ENCODE measurements around the gene ULK3. TPM values are rescaled to one million over a fixed set of nuclear protein-coding genes. Genes with fewer than 3 reads are reported as not detected.

Gene ULK3
- total RNA-seq, 1 experiment from 2014 or later = 47.6 TPM

- no peak for DNase-seq (ENCODE audit: low read depth, low spot score)
- in situ Hi-C loops (cut with HindIII; ENCODE audit: low pct_unique_long_range_greater_than_20kb, low sequenced_read_pairs) = no loop called here
Measured at GRCh38 chr15:74870436-74871215, 27.7 kb upstream of the ULK3 start.

GRCh38 chr15:74869726-74870407 lies 26.9 kb upstream of the ULK3 start:
- no peak for DNase-seq (ENCODE audit: low read depth, low spot score)
- in situ Hi-C loops (cut with HindIII; ENCODE audit: low pct_unique_long_range_greater_than_20kb, low sequenced_read_pairs) = no loop called here

- DNase-seq (ENCODE audit: low read depth, low spot score) = no peak
- in situ Hi-C loops (cut with HindIII; ENCODE audit: low pct_unique_long_range_greater_than_20kb, low sequenced_read_pairs) = no loop called here
Measured at GRCh38 chr15:74869372-74869725, 26.4 kb upstream of the ULK3 start.

- DNase-seq (ENCODE audit: low read depth, low spot score) = no peak
- in situ Hi-C loops (cut with HindIII; ENCODE audit: low pct_unique_long_range_greater_than_20kb, low sequenced_read_pairs) = no loop called here
Measured at GRCh38 chr15:74868059-74868458, 25.1 kb upstream of the ULK3 start.

- DNase-seq (ENCODE audit: low read depth, low spot score) = no peak
- in situ Hi-C loops (cut with HindIII; ENCODE audit: low pct_unique_long_range_greater_than_20kb, low sequenced_read_pairs) = no loop called here
Measured at GRCh38 chr15:74867466-74868038, 24.6 kb upstream of the ULK3 start.

GRCh38 chr15:74866090-74866489 lies 23.1 kb upstream of the ULK3 start:
- in situ Hi-C loops (cut with HindIII; ENCODE audit: low pct_unique_long_range_greater_than_20kb, low sequenced_read_pairs) = no loop called here
- DNase-seq (ENCODE audit: low read depth, low spot score) = peak; percentile 53

GRCh38 chr15:74865316-74865715 lies 22.4 kb upstream of the ULK3 start:
- in situ Hi-C loops (cut with HindIII; ENCODE audit: low pct_unique_long_range_greater_than_20kb, low sequenced_read_pairs) = no loop called here
- DNase-seq (ENCODE audit: low read depth, low spot score) = no peak

- in situ Hi-C loops (cut with HindIII; ENCODE audit: low pct_unique_long_range_greater_than_20kb, low sequenced_read_pairs) = no loop called here
- DNase-seq (ENCODE audit: low read depth, low spot score) = no peak
Measured at GRCh38 chr15:74864296-74864695, 21.3 kb upstream of the ULK3 start.

- DNase-seq (ENCODE audit: low read depth, low spot score) = no peak
- in situ Hi-C loops (cut with HindIII; ENCODE audit: low pct_unique_long_range_greater_than_20kb, low sequenced_read_pairs) = no loop called here
Measured at GRCh38 chr15:74863239-74864056, 20.5 kb upstream of the ULK3 start.

- in situ Hi-C loops (cut with HindIII; ENCODE audit: low pct_unique_long_range_greater_than_20kb, low sequenced_read_pairs) = no loop called here
- no peak for DNase-seq (ENCODE audit: low read depth, low spot score)
Measured at GRCh38 chr15:74858369-74858740, 15.4 kb upstream of the ULK3 start.

- in situ Hi-C loops (cut with HindIII; ENCODE audit: low pct_unique_long_range_greater_than_20kb, low sequenced_read_pairs) = no loop called here
Measured at GRCh38 chr15:74857671-74858368, 14.9 kb upstream of the ULK3 start.

GRCh38 chr15:74857082-74857655 lies 14.2 kb upstream of the ULK3 start:
- no peak for DNase-seq (ENCODE audit: low read depth, low spot score)
- in situ Hi-C loops (cut with HindIII; ENCODE audit: low pct_unique_long_range_greater_than_20kb, low sequenced_read_pairs) = no loop called here

More at GRCh38 chr15:74857671-74858368, 14.9 kb upstream of the ULK3 start:
- DNase-seq (ENCODE audit: low read depth, low spot score) = no peak

GRCh38 chr15:74856537-74856936 lies 13.6 kb upstream of the ULK3 start:
- in situ Hi-C loops (cut with HindIII; ENCODE audit: low pct_unique_long_range_greater_than_20kb, low sequenced_read_pairs) = no loop called here
- DNase-seq (ENCODE audit: low read depth, low spot score) = no peak

- no peak for DNase-seq (ENCODE audit: low read depth, low spot score)
- in situ Hi-C loops (cut with HindIII; ENCODE audit: low pct_unique_long_range_greater_than_20kb, low sequenced_read_pairs) = no loop called here
Measured at GRCh38 chr15:74855857-74856256, 12.9 kb upstream of the ULK3 start.

GRCh38 chr15:74854453-74855022 lies 11.6 kb upstream of the ULK3 start:
- DNase-seq (ENCODE audit: low read depth, low spot score) = no peak
- in situ Hi-C loops (cut with HindIII; ENCODE audit: low pct_unique_long_range_greater_than_20kb, low sequenced_read_pairs) = no loop called here

GRCh38 chr15:74851960-74852359 lies 9.0 kb upstream of the ULK3 start:
- DNase-seq (ENCODE audit: low read depth, low spot score) = no peak
- in situ Hi-C loops (cut with HindIII; ENCODE audit: low pct_unique_long_range_greater_than_20kb, low sequenced_read_pairs) = no loop called here

- in situ Hi-C loops (cut with HindIII; ENCODE audit: low pct_unique_long_range_greater_than_20kb, low sequenced_read_pairs) = no loop called here
- no peak for DNase-seq (ENCODE audit: low read depth, low spot score)
Measured at GRCh38 chr15:74850393-74850792, 7.4 kb upstream of the ULK3 start.

All from SK-MEL-5 (cell line).